Measurements from ENCODE around the gene IGFBP5. TPM values are rescaled to one million over a fixed set of nuclear protein-coding genes. Genes with fewer than 3 reads are reported as not detected.

The IGFBP5 gene
- total and polyA plus RNA-seq, 9 donors, result 385 to 666 (median 463) TPM

GRCh38 chr2:216650626-216651257 lies 44.6 kb downstream of the IGFBP5 start:
- peaks cover 19% of the 10 kb centered on the region for H3K4me1 ChIP-seq (ENCODE audit: control insufficient read depth, insufficient read depth, low read length)
- 25% methylated on average over 1 of the region's 3 CpGs for WGBS (ENCODE audit: insufficient coverage)

GRCh38 chr2:216649574-216649973 lies 45.8 kb downstream of the IGFBP5 start:
- peaks cover 29% of the 10 kb centered on the region for H3K4me1 ChIP-seq (ENCODE audit: control insufficient read depth, insufficient read depth, low read length)
- WGBS (ENCODE audit: insufficient coverage), result 33% methylated on average over 1 of the region's 5 CpGs
- H3K4me3 ChIP-seq (ENCODE audit: low read length), result no peak overlapping the region
- no peaks in the 10 kb centered on the region for H3K27me3 ChIP-seq (ENCODE audit: control insufficient read depth, insufficient read depth, low read length)
- no peak for DNase-seq
- H3K9me3 ChIP-seq (replicated peaks; ENCODE audit: control insufficient read depth, low read depth, low read length), result no peaks in the 10 kb centered on the region
- peaks cover 11% of the 10 kb centered on the region for H3K36me3 ChIP-seq (ENCODE audit: control insufficient read depth, insufficient read depth, low read length)
- H3K27ac ChIP-seq (ENCODE audit: low read length), result no peak overlapping the region

More at GRCh38 chr2:216650626-216651257, 44.6 kb downstream of the IGFBP5 start:
- Histone ChIP-seq H3K4me3 (ENCODE audit: low read length) (no peak overlapping the region), H3K36me3 (ENCODE audit: control insufficient read depth, insufficient read depth, low read length) (peaks cover 8% of the 10 kb centered on the region), H3K9me3 (replicated peaks; ENCODE audit: control insufficient read depth, low read depth, low read length) (no peaks in the 10 kb centered on the region), H3K27ac (ENCODE audit: low read length) (no peak overlapping the region), H3K27me3 (ENCODE audit: control insufficient read depth, insufficient read depth, low read length) (no peaks in the 10 kb centered on the region)
- DNase-seq, result no peak

GRCh38 chr2:216648105-216648504 lies 47.2 kb downstream of the IGFBP5 start:
- no peak overlapping the region for H3K4me3 ChIP-seq (ENCODE audit: low read length)
- DNase-seq, result no peak

DNA sequence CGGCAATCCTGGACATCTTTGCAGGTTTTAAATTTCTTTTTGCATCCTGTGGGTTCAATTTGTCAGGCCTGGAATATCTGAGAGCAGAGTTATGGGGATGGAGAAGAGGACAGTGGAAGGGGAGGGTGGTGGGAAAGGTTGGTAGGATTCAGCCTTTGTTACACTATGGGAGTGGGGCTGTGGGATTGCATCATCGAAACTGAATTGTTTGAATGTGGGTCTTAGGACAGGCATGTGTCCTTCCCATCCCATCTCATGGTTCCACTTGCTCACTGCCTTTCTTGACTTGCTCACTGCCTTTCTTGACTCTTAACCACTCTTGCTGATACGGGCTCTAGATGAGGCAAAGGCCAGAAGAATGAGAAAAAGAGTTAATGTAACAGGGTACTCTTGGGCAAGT lies 49.2 kb downstream of the IGFBP5 start:
- no peak for DNase-seq
- H3K27ac ChIP-seq (ENCODE audit: low read length), result no peak overlapping the region
- no peak overlapping the region for H3K4me3 ChIP-seq (ENCODE audit: low read length)
- H3K27me3 ChIP-seq (ENCODE audit: control insufficient read depth, insufficient read depth, low read length), result no peaks in the 10 kb centered on the region
- H3K4me1 ChIP-seq (ENCODE audit: control insufficient read depth, insufficient read depth, low read length), result peaks cover 45% of the 10 kb centered on the region
- 80% methylated on average over 1 of the region's 3 CpGs for WGBS (ENCODE audit: insufficient coverage)
- H3K9me3 ChIP-seq (replicated peaks; ENCODE audit: control insufficient read depth, low read depth, low read length), result no peaks in the 10 kb centered on the region
- peaks cover 13% of the 10 kb centered on the region for H3K36me3 ChIP-seq (ENCODE audit: control insufficient read depth, insufficient read depth, low read length)

More at GRCh38 chr2:216648105-216648504, 47.2 kb downstream of the IGFBP5 start:
- Histone ChIP-seq H3K36me3 (ENCODE audit: control insufficient read depth, insufficient read depth, low read length) (peaks cover 9% of the 10 kb centered on the region), H3K4me1 (ENCODE audit: control insufficient read depth, insufficient read depth, low read length) (peaks cover 42% of the 10 kb centered on the region), H3K27me3 (ENCODE audit: control insufficient read depth, insufficient read depth, low read length) (no peaks in the 10 kb centered on the region), H3K9me3 (replicated peaks; ENCODE audit: control insufficient read depth, low read depth, low read length) (no peaks in the 10 kb centered on the region), H3K27ac (ENCODE audit: low read length) (no peak overlapping the region)
- 56% methylated on average over 3 of the region's 3 CpGs for WGBS (ENCODE audit: insufficient coverage)

GRCh38 chr2:216645636-216645950 lies 49.8 kb downstream of the IGFBP5 start:
- WGBS (ENCODE audit: insufficient coverage), result 75% methylated on average over 2 of the region's 3 CpGs
- DNase-seq, result no peak
- Histone ChIP-seq H3K4me3 (ENCODE audit: low read length) (no peak overlapping the region), H3K27ac (ENCODE audit: low read length) (no peak overlapping the region), H3K36me3 (ENCODE audit: control insufficient read depth, insufficient read depth, low read length) (peaks cover 18% of the 10 kb centered on the region), H3K9me3 (replicated peaks; ENCODE audit: control insufficient read depth, low read depth, low read length) (no peaks in the 10 kb centered on the region), H3K4me1 (ENCODE audit: control insufficient read depth, insufficient read depth, low read length) (peaks cover 40% of the 10 kb centered on the region), H3K27me3 (ENCODE audit: control insufficient read depth, insufficient read depth, low read length) (no peaks in the 10 kb centered on the region)

- no peak for DNase-seq
- Histone ChIP-seq H3K27me3 (ENCODE audit: control insufficient read depth, insufficient read depth, low read length) (no peaks in the 10 kb centered on the region), H3K4me3 (ENCODE audit: low read length) (no peak overlapping the region), H3K4me1 (ENCODE audit: control insufficient read depth, insufficient read depth, low read length) (peaks cover 35% of the 10 kb centered on the region), H3K36me3 (ENCODE audit: control insufficient read depth, insufficient read depth, low read length) (peaks cover 22% of the 10 kb centered on the region), H3K27ac (ENCODE audit: low read length) (peak overlapping the region; percentile 73), H3K9me3 (replicated peaks; ENCODE audit: control insufficient read depth, low read depth, low read length) (no peaks in the 10 kb centered on the region)
- 59% methylated on average over 4 of the region's 4 CpGs for WGBS (ENCODE audit: insufficient coverage)
These were observed 50.3 kb downstream of the IGFBP5 start for GRCh38 chr2:216644842-216645635.

DNA sequence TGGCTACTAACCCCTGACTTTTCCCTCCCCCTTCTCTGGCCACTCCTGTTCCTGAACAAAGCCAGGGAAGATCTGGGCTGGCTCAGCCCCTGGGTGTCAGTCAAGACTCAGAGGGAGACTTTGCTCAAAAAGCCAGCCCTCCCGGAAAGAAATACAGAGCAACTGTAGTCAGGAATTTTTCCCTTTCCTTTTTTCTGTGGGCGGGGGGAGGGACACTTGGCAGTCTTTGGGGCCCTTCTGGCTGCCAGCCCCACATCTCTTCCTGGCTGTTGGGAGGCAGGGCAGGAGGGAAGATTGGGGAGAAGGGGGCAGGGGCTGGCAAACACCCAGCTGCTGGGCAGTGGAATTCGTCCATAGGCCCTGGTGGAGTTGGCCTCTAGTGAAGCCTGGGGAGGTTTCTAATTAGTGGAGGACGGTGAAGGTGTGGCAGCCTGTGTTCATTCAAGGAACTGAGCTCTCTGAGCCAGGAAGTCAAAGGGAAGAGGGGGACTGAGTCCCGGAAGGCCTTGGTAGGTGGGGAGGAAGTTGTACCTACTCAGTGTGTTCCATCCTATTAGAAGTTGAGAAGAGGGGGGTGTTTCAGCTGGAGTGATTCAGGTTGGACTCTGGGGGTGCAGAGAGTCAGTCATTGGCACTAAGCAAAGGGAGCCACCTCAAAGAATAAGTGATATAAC lies 51.2 kb downstream of the IGFBP5 start:
- Histone ChIP-seq H3K4me3 (ENCODE audit: low read length) (no peak overlapping the region), H3K4me1 (ENCODE audit: control insufficient read depth, insufficient read depth, low read length) (peaks cover 28% of the 10 kb centered on the region), H3K36me3 (ENCODE audit: control insufficient read depth, insufficient read depth, low read length) (peaks cover 25% of the 10 kb centered on the region), H3K27me3 (ENCODE audit: control insufficient read depth, insufficient read depth, low read length) (no peaks in the 10 kb centered on the region), H3K9me3 (replicated peaks; ENCODE audit: control insufficient read depth, low read depth, low read length) (no peaks in the 10 kb centered on the region), H3K27ac (ENCODE audit: low read length) (peak overlapping the region; percentile 73)
- DNase-seq, result peak; percentile 81
- 27% methylated on average over 4 of the region's 5 CpGs for WGBS (ENCODE audit: insufficient coverage)

DNA sequence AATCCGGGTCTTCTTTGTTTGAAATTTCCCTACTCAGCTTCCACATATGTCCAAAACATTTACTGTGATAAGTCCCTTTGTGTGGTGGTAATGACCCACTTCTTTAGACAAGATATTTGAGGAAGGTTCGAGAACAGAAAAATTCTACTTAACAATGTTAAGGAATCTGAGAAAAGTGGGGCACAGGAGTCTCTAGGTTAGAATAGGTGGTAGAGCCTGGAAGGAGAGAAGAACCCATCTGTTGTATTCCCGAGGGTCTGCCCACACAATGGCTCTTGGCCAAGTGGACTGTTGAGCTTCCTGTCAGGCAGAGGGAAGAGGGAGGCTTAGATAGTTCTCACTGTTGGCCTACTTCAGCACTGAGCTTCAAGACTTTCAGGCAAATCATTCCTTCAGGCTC lies 57.9 kb downstream of the IGFBP5 start:
- H3K36me3 ChIP-seq (ENCODE audit: control insufficient read depth, insufficient read depth, low read length), result peaks cover 22% of the 10 kb centered on the region
- no peaks in the 10 kb centered on the region for H3K9me3 ChIP-seq (replicated peaks; ENCODE audit: control insufficient read depth, low read depth, low read length)
- peaks cover 14% of the 10 kb centered on the region for H3K27me3 ChIP-seq (ENCODE audit: control insufficient read depth, insufficient read depth, low read length)
- no peak overlapping the region for H3K4me3 ChIP-seq (ENCODE audit: low read length)
- H3K27ac ChIP-seq (ENCODE audit: low read length), result peak overlapping the region; percentile 23
- H3K4me1 ChIP-seq (ENCODE audit: control insufficient read depth, insufficient read depth, low read length), result peaks cover 39% of the 10 kb centered on the region
- no peak for DNase-seq
- 33% methylated on average over 1 of the region's 3 CpGs for WGBS (ENCODE audit: insufficient coverage)

GRCh38 chr2:216636551-216637450 lies 58.5 kb downstream of the IGFBP5 start:
- 28% methylated on average over 11 of the region's 29 CpGs for WGBS (ENCODE audit: insufficient coverage)
- H3K27ac ChIP-seq (ENCODE audit: low read length), result peak overlapping the region; percentile 78
- DNase-seq, result peak; percentile 38
- peak overlapping the region; percentile 84 for H3K4me3 ChIP-seq (ENCODE audit: low read length)
- H3K4me1 ChIP-seq (ENCODE audit: control insufficient read depth, insufficient read depth, low read length), result peaks cover 39% of the 10 kb centered on the region
- H3K36me3 ChIP-seq (ENCODE audit: control insufficient read depth, insufficient read depth, low read length), result peaks cover 22% of the 10 kb centered on the region
- peaks cover 21% of the 10 kb centered on the region for H3K27me3 ChIP-seq (ENCODE audit: control insufficient read depth, insufficient read depth, low read length)
- no peaks in the 10 kb centered on the region for H3K9me3 ChIP-seq (replicated peaks; ENCODE audit: control insufficient read depth, low read depth, low read length)
